Stimulated activated CD4-positive, alpha-beta T cell treated with anti-CD3 and anti-CD28 coated beads, TNF-alpha, amount 100 ng/mL, for 4 hours (primary cell): ENCODE data around the gene MCTP1.

Experiments used
- DNase-seq, 3 experiments: peaks; one replicate each; pipeline ENCODE4 v3.0.0-alpha.2; 2020; ENCODE audit warnings: low read depth in 3 of 3

The MCTP1 gene

DNA sequence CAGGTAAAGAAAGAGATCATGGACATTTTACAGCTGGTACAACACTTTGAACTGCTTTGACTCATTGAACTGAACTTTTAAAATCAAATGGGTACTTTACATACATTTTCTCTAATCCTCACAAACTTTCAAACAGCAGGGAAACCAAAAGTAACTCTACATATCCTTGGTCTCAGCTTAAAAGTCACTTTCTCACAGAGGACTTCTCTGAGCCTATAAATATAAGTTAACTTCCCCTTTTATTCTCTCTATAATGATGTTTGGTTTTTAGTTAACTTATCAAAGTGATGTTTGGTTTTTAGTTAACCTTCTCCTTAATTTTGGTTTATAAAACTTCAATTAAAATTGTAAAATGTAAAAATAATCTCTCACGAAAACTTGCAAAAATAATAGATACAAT lies 209.8 kb downstream of the MCTP1 start:
- DNase-seq = no peak

DNA sequence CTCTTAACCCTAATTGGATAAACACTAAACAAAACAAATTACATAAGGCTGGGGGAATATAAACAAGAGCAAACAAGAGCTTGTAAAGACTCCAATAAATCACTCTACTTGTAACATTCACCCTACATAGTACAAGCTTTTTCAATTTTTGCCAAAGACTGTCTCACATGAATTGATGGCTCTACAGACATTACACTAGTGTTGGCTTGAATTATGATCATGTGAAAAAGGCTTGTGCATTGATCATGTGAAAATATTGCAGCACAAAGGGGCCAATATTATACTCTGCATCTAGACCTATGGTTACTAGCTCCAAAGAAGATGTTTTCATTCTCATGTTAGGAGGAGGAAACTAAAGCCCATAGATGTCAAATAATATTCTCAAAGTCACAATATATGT lies 212.6 kb downstream of the MCTP1 start:
- DNase-seq = no peak

DNA sequence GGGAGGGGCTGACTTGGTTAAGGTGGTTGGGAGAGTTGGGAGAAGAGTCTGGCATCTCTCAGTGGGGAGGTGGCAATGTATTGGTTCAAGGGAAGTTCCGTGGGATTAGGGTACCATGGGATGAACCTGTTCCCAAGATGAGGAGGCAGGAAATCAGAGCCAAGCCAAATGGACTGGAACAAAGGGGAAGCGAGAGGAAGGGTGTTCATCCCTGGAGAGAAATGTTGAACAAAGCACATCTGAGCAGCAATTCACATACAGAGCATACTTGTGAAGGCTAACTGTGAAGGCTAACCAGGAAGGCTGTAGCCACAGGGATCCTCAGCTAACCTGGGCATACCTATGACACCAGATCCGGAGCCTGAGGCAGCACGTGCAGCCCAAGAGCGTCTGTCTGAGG lies 214.0 kb downstream of the MCTP1 start:
- no peak for DNase-seq

DNA sequence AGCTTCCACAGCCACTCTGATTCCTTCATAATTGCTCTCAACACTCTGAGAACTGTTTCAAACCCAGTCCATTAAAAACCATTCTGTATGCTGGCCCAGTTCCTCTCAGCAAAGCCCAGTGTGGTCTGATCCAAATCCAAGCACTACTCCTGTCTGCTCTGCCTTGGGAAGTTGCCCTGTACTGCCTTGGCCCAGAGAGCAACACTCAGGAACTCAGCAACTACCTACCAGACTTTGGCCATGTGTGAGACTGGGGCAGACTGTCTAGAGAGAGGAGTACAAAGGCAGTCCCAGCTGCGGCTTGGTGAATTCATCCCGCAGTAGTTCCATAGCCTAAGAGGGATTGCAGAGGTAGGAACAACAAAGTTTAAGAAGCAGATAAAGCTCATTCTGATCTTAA lies 214.4 kb downstream of the MCTP1 start:
- no peak for DNase-seq

DNA sequence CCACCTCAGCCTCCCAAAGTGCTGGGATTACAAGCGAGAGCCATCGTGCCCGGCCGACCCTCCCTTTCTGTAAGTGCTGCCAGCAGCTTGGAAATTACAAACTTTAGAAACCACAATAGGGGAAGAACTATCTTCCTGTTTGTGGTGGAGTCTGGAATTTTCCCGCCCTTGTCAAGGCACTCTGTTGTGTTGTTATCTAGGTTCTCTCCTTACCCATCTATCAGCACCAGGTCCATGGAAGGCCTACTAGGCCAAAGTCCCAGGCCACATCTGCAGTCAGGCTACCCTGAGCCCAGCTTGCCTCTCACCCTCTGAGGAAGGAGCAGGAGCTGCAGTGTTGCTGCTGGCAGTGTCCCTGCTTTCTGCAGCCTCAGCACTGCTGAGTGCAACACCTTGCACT lies 214.9 kb downstream of the MCTP1 start:
- DNase-seq = no peak

GRCh38 chr5:95069021-95069420 lies 215.9 kb downstream of the MCTP1 start:
- no peak for DNase-seq

DNA sequence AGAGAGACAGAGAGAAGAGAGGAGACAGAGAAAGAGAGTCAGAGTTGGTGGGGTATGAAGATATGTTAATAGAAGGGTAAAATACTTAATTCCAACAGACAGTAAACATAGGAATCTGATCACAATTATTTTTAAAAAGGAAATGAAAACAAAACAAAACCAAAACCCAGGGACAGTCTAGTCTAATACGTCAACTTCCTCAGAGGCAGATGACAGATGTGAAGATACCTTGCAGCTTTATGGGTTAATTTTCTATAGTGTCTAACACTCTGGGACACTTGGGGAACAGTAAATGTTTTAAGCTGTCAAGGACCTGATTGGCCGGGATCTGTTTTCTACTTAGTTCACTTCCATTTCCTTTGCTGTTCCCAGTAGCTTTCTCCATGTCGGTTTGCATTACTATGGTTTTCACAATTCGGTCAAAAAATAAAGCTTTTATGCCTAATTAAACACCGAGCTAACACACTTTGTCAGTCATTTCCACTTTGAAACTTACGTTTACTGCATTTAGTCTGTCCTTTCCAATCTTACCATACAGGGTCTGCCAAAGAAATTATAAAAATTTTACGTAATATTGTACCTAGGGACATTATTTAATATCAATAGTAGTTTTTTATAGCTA lies 216.5 kb downstream of the MCTP1 start:
- DNase-seq = no peak

DNA sequence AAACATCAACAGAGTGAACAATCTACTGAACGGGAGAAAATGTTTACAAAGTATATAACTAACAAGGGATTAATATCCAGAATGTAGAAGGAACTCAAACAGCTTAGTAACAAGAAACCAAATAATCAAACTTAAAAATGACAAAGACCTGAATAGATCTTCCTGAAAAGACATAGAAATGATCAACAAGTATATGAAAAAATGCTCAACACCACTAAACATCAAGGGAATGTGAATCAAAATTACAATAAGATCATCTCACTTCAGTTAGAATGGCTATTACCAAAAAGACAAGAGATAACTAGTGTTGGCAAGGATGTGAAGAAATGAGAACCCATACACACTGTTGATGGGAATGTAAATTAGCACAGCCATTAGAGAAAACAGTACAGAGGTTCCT lies 218.8 kb downstream of the MCTP1 start:
- no peak for DNase-seq

DNA sequence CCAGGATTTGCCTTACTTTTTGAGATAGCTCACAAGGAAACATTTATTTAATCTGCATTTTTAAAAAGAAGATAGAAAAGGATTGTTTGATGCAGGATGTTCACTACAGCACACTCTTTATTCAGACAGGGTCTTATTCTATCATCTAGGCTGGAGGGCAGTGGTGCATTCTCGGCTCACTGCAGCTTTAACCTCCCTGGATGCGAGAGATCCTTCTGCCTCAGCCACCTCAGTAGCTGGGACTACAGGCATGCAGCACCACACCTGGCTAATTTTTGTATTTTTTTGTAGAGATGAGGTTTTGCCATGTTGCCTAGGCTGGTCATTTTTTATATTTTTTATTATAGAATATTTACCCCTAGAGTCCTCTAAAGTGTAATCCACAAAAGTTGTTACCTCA lies 221.4 kb downstream of the MCTP1 start:
- no peak for DNase-seq

- no peak for DNase-seq
These were observed 224.8 kb downstream of the MCTP1 start for GRCh38 chr5:95060098-95060497.

DNA sequence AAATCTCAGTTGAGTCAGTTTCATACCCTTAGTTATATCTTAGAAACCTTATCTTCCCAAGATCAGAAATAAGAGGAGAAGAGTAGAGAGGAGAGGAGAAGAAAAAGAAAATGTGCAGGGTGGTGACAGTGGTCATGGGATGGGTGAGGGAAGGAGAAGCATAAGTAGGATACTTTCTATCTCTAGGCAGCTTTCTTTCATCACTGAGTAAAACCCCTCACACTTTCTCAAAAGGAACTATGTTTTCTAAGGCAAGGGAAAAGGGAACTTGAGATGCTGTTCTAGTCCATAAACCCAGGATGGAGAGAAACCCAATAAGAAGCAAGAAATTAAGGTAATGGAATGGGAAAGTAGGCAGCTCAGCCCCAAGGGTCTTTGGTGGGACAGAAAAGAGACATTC lies 225.3 kb downstream of the MCTP1 start:
- no peak for DNase-seq

DNA sequence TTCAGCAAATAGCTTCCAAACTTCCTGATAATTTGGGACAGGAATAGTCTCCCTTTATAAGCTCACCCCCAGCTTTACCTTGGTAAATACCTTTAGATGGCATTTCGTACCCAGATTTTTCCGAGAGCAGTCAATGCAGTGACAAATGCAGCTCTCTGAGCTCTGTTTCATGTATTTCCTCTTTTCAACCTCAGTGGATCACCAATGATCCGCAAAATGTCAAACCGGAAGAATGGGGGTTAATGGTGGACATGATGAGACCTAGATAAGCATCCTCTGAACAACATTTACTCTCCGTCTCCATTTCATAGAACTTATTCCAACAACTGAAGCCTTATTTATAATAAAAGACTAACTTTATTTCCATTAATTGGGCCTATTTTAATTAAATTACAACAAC lies 227.3 kb downstream of the MCTP1 start:
- DNase-seq = no peak

- DNase-seq = no peak
These were observed 231.6 kb downstream of the MCTP1 start for GRCh38 chr5:95053253-95053652.

DNA sequence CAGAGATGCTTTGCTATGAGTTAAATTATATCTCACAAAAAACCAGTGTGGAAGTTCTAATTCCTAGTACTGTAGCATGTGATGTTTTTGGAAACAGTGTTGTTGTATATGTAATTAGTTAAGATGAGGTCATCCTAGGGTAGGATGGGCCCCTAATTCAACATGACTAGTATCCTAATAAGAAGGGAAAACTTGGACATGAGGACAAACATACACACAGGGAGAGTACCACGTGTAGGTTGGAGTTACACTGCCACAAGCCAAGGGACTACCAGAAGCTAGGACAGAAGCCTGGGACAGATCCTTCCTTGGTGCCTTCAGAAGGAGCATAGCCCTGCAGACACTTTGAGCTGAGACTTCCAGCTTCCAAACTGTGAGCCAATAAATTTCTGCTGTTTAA lies 234.2 kb downstream of the MCTP1 start:
- no peak for DNase-seq

DNA sequence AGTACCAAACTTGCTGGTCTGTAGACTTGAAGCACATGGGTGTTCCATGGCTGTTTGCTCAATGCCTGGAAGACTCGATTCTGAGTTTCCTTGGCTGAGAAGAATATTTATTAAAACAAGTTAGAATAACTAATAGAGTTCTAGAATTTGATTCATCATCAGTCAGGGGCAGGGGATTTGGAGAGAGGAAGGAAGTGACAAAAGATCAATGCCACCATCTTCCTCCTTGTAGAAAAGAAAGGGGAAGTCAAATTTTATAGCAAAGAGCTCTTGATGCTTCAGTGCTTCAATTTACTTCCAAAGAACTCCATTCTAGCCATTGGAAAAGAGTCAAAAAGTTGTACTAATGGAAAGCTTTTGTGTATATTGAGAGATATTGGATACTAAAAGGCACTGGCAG lies 236.3 kb downstream of the MCTP1 start:
- no peak for DNase-seq

- no peak for DNase-seq
These were observed 239.5 kb downstream of the MCTP1 start for GRCh38 chr5:95045181-95045965.

GRCh38 chr5:95044096-95044495 lies 240.8 kb downstream of the MCTP1 start:
- no peak for DNase-seq

DNA sequence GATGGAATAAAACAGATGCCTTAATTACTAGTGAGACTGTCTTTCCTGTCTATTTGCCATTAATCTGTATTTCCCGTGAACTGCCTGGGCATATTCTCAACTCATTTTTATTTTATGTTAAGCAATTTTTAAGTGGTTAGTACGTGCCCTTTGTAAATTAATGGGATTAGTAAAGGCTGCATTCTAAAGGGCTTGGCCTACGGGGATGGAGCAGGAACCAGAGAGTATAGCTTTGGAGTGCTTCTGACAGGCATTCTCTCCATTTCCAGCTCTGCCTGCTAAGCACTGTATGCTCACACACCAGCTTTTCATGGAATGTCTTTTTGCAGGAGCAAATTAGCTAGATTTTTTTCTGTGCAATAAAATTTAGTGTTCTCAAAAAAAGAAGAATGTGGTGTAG lies 241.2 kb downstream of the MCTP1 start:
- no peak for DNase-seq

- no peak for DNase-seq
These were observed 241.7 kb downstream of the MCTP1 start for GRCh38 chr5:95043234-95043633.

- no peak for DNase-seq
These were observed 242.9 kb downstream of the MCTP1 start for GRCh38 chr5:95042037-95042436.

GRCh38 chr5:95035891-95036685 lies 248.8 kb downstream of the MCTP1 start:
- DNase-seq = no peak

- DNase-seq = no peak
These were observed 252.1 kb downstream of the MCTP1 start for GRCh38 chr5:95032801-95033200.
